Measurements from ENCODE around the gene E4F1.

E4F1 gene

DNA sequence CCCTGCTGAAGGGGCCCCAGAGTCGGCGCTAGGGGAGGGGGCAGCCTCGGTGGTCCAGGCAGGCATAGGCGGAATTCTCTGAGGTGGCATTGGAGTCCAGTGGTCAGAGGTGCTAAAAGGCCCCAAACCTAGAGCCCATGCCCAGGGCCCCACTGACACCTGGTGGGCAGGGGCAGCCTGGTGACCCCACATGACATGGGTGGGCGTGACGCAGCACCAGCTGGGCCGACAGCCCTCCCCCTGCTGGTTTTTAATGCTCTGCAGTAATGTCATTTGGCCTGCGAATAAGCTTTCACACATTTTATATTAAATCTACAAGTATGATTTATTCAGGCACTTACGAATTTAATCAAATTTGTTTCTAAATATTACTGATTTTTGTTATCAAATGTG, 46.7 kb downstream of the E4F1 start:
- DNase-seq (ENCODE audit: extremely low read depth in 1 of 2, low read depth in 1 of 2), result no peak

DNA sequence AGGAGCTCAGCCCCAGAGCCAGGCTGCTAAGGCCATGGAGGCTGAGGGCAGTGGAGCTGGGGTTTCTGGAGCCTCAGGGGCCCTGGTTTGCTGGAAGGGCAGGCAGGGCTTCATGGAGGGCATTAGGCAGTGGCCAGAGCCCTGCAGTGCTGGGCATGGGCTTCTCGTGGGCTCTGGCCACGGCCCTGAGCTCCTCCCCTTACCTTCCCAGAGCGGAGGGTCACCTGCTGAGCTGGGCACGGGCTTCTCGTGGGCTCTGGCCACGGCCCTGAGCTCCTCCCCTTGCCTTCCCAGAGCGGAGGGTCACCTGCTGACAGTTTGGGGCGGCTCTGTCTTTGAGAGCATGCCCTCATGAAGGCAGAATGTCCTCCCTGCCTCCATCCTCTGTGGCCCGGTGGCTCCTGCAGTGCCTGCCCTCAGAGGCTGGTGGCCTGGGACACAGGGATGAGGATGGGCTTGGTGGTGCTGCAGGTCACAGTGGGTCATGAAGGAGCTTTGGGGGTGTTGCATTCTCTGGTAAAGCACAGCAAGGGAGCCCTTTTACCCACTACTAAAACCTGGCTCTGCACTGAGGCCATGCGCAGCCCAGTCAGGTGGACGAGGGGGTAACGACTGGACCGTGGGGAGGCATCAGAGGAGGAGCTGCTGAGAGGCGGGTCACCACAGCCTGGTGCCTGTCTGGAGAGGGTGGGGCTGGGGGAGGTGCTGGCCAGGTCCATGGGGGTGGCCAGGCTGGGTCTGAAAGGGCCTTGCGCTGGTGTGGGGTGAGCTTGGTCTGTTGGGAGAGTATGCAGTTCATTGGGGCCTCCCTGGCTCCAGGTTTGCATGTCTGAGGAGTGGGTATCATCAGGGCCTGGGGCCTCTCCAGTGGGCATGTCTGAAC, 47.4 kb downstream of the E4F1 start:
- no peak for DNase-seq (ENCODE audit: extremely low read depth in 1 of 2, low read depth in 1 of 2)

DNA sequence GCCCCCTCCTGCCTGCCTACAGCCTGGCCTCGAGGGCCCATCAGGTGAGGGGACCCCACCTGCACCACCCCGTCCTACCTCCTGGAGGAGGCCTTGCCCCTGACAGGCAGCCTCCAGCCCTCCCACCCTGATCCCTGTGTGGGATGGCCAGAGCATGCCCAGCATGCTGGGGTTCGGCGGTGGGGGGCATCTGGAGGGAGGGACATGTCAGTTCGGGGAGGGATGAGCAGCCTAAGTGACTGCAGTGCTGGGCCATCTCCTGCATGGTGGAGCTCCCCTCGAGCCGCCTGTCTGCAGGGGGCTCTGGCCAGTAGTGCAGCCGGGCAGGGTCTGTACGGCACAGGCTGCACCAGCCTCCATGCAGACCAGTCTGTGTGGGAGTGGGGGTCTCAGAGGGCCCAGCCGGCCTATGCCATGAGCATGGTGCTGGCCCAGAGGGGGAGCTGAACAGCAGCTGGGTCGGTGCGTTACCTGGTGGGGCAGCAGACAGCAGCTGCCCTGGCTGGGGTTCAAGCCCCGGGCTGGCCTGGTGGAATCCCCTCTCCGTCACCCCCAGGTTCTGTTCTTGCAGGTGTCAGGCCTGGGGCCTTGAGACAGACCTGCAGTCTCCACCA, 48.6 kb downstream of the E4F1 start:
- DNase-seq (ENCODE audit: extremely low read depth in 1 of 2, low read depth in 1 of 2), result no peak

DNA sequence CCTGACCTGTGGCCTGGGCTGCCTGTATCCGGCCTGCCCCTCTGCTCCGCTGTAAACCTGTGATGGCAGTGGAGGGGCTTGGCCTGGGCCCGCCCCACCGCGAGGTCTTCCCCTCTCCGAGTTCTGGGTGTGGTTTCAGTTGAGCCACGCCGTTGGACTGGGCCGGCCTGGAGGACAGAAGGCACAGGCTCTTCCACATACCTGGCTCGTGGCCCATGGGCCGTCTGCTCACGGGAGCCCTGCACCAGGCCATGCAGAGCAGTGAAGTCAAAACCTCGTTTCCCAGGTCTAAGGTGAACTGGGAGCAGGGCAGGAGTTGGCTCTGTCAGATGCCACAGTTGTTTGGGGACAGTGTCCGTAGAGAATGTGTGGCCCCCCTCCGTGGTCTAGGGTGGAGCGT, 50.1 kb downstream of the E4F1 start:
- no peak for DNase-seq (ENCODE audit: extremely low read depth in 1 of 2, low read depth in 1 of 2)

DNA sequence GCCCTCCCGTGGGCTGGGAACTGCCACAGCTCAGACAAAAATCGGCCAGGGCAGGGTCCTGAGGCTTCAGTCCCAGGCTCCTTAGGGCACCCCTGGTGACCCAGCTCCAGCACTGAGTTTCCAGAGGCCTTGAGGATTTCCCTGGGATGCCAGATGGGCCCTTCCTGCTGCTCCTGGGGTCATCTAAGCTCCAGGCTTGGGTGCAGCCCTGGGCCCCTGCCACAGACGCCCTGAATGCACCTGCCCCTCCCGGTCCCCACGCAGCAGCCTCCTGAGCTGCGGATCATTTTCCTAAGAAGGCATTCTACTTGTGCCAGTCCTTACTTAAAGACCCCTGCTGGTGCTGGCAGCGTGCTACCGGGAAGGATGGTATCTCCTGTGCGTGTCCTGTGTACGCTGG, 50.5 kb downstream of the E4F1 start:
- no peak for DNase-seq (ENCODE audit: extremely low read depth in 1 of 2, low read depth in 1 of 2)

DNA sequence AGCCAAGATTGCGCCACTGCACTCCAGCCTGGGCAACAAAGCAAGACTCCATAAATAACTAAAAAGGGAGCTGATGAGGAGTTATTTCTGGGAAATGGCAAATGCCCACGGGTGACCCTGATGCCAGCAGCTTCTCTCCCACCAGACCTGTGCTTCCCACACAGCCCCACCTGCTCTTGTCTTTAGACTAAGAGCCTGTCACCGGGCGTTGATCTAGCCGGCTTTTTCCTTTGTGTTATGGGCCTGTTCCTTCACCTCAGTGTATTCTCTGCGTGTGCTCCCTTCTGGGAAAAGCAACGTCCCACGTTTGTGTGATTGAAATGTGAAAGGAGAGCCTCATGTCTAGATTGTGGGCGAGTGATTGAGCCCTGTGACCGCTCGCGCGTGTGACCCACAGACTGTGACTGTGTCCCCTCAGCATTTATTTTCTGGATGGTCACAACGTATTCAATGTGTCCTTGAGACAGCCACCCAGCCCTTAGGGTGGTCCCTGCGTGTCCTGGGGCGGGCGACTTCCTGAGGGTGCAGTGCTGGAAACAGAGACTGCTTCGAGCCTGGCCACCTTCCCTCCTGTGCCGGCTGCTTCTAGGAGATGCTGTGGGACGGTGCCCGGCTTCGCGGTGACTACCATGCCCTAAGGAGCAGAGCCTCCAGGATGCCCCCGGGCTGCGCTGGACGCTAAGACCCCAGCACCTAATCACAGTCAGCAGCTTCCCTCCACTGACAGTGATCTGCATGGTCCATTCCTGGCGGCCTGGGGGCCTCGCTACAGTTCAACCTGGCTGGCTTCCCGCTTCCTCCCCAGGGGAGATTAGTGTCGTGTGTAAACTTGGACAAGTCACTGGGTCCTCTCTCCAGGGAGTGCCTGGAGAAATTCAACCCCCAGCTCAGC, 52.3 kb downstream of the E4F1 start:
- no peak for DNase-seq (ENCODE audit: extremely low read depth in 1 of 2, low read depth in 1 of 2)

DNA sequence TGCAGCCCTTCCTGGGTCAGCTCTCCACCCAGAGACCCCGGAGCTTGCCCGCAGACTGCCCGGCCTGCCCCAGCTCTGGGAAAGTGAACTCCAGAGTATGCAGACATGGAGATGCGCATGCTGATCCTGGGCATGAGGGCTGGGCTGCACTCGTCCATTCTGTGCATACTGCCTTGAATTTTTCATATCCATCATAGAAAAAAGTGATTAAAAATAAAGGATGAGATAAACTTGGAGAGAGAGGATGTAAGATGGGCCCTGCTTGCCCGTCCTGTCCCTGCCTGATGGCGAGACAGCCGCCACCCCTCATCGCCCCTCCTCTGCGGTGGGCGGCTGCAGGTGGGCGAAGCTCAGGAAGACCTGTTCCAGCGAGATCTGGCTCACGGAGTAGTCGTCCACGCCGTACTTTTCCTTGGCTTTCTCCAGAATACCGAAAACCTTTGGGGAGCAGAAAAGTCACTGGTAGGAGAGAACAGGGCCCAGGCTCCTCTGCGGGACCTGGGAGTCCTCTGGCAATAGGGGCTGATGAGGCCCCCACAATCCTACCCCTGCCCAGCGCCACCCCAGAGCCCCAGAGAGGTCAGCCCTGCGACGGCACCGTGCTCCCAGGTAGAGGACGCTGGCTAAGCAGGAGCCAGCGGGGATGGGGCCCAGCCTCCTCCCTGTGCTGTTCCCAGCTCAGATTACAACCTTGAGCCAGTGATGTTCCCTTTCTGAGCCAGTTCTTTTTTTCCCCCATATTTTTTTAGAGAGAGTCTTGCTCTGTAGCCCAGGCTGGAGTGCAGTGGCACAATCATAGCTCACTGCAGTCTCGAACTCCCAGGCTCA, 53.2 kb downstream of the E4F1 start:
- no peak for DNase-seq (ENCODE audit: extremely low read depth in 1 of 2, low read depth in 1 of 2)

DNA sequence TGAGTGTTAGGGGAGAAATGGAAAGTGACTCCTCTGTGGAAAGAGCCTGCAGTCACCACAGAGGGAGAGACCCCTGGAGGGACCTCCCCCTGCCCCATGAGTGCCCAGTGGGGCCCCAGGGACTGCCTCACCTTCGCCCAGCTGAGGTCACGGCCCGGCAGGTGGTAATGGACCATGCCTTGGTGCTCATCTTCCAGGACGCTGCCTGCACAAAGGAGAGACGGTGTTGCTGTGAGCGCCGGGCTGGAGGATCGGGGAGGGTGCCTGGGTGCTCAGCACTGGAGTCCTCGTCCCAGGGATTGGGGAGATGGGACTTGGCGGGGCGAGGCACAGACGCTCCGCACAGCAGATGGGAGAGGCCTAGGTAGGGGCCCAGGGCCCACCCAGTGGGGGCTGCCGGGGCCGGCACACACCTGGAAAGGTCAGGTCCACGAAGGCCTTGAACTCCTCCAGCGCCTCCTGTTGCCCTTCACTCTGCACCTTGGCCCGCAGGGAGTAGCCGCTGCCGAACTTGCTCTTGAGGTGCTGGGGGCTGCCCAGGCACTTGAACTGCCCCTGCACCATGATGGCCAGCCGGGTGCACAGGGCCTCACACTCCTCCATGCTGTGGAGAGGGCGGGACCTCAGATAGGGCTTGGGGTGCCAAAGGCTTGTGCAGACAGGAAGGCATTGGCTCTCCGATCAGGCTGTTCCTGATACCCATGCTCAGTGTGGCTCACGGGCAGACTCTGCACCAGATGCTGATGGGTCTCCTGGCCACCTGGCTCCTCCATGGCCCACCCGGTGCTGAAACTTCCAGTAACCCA, 54.3 kb downstream of the E4F1 start:
- DNase-seq (ENCODE audit: extremely low read depth in 1 of 2, low read depth in 1 of 2), result no peak

DNA sequence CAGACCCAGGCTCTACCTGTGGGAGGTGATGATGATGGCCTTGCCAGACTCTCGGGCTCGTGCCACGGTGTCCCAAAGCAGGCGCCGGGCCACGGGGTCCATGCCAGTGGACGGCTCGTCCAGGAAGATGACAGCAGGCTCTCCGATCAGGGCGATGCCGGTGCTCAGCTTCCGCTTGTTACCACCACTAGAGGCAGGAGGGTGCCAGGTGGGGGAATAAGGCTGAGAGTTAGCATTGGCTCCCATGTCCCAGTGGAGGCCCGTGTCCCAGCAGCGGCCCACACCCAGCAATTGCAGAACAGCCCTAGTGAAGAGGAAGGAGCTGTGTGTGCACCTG, 54.8 kb downstream of the E4F1 start:
- DNase-seq (ENCODE audit: extremely low read depth in 1 of 2, low read depth in 1 of 2), result no peak

DNA sequence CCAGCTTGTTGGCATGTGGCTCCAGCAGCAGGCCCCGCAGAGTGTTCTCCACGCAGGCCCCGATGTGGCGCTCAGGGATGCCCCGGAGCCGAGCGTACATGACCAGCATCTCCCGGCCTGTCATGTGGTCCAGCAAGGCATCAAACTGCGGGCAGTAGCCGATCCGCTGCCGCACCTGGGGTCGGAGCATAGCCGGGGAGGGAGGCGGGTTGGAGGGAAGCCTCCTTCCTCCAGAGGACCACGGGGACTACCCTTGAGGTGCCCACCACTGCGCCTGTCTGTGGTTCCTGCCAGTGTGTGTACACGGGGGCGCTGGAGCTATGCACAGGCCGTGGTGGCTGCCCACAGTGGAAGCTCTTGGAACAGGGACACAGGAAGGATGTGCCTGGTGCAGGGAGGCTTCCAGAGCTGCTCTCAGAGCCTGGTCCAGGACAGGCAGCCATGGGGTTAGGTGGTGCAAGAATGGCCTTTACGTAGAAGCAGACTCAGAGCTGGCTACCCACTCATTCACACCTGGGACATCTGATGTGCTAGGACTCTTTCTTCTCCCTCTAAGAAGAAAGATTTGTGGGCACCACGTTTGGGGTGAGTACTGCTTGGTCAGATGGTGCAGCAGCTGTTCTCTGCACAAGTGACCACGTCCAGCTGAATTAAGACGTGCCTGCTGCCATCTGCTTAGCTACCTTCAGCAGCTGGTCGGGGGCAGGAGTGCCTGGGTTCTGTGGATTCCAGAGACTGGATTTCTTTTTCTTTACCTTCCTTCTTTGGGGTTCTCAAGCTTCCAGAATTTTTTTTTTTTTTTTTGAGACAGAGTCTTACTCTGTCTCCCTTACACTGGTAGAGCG, 55.8 kb downstream of the E4F1 start:
- DNase-seq (ENCODE audit: extremely low read depth in 1 of 2, low read depth in 1 of 2), result no peak

DNA sequence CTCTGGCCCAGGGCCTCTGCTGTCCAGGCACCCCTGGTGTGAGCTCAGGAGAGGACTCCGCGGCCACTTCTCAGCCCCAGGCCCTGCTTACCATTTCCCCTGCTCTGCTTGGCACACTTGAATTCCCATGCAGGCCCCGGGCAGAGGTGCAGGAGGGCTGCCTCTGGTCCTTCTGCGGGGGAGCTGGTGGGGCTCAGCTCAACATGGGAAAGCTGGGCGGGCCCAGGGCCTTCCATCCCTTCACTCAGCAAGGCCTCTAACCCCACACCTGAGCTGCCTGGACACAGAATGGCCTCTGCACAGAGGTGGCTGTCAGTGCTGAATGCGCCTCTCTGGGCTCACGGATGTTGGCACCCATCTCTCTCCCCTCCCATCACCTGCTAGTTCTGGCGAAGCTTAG, 57.1 kb downstream of the E4F1 start:
- no peak for DNase-seq (ENCODE audit: extremely low read depth in 1 of 2, low read depth in 1 of 2)

DNA sequence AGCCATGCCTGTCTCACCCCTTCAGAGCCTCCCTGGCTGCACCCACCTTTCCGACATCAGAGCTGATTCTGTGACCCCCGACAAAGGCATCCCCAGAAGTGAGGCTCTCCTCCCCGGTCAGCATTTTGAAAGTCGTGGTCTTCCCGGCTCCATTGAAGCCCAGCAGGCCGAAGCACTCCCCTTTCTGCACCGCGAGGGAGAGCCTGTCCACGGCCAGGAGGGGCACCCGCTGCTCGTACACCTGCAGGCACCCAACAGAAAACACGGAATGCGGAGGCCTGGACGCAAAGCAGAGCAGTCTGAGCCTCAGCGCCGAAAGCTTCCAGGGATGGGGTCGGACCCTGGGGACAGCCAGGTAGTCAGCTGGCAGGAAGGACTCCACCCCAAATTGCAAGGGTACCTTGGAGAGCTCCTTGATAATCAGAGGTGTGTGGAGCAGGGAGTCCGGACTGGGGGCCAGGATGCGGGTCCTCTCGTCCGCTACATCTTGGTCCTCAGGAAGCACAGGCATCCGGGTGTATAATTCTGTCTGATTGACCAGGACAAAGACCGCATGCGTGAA, 57.7 kb downstream of the E4F1 start:
- no peak for DNase-seq (ENCODE audit: extremely low read depth in 1 of 2, low read depth in 1 of 2)

DNA sequence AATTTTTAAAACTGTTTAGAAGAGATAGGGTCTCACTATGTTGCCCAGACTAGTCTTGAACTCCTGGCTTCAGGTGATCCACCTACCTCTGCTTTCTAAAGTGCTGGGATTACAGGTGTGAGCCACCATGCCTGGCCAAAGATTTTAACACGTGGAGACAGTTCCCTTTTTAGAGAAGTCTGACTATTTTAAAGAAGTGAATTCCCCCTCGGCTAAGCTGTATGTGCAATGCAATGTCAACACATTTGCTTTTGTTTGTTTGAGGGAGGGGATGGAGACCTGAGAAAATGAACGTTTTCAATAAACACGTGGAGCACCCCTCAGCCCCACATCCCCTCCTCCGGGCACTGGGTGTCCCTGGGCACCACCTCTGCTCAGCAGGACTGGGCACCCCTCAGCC, 58.9 kb downstream of the E4F1 start:
- no peak for DNase-seq (ENCODE audit: extremely low read depth in 1 of 2, low read depth in 1 of 2)

DNA sequence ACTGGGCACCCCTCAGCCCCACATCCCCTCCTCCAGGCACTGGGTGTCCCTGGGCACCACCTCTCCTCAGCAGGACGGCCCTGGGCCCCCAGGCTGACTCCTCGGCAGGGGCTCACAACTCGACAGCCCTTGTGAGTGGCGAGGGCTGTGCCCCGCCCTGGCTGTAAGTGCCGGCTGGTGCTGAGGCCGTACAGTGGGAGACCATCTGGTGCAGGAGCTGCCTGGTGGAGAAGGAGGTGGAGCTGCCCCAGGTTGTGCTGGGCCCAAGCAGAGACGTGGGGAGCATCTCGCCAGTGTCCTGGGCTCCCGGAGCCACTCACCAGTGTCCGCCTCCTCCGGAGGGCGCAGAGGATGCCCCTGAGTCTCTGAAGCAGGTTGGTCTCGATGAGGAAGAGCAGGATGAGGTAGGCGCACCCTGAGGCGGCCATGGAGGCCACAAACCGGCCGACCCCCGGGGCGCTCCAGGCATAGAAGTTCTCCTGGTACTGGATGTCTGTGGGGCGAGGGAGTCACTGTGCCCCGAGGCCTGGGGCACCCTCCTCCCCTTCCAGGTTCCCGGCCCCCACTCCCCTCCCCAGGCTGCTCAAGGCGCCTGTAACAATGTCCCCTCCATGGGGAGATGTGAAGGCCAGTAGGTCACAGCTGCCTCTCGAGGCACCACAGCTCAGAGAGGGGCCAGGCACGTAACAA, 59.6 kb downstream of the E4F1 start:
- no peak for DNase-seq (ENCODE audit: extremely low read depth in 1 of 2, low read depth in 1 of 2)

DNA sequence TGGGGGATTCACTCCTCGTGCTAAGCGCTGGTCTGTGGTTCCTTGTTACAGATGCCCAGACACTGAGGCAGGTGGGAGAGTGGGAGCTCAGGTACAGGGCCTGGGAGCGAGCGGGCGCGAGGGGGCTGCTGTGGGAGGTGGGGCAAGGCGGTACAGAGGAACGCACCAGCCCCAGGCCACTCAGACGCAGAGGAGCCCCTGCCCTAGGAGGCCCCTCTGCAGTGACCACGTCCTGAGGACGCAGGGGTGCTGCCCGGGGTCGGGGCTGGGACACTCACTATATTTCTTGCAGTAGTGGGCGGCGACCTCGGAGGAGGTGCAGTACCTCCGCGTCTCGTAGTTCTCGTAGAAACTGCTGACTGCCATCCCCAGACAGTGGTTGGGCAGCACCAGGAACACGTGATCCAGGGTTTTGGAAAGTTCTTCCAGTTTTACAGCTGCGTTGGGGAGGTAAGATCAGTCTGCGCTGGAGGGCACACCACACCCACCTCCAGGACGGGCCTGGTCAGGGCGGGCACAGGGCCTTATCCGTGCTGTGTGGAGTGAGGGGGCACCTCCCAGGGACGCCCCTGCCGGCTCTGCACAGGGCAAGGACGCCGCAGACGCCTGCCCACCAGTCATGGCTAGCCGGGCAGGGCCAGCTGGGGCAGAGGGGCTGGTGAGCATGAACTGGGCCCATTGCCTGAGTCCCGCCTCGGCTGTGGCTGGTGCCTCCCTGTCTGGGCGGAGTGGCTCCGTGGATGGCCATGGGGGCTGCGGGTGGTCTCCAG, 60.8 kb downstream of the E4F1 start:
- DNase-seq (ENCODE audit: extremely low read depth in 1 of 2, low read depth in 1 of 2), result no peak

DNA sequence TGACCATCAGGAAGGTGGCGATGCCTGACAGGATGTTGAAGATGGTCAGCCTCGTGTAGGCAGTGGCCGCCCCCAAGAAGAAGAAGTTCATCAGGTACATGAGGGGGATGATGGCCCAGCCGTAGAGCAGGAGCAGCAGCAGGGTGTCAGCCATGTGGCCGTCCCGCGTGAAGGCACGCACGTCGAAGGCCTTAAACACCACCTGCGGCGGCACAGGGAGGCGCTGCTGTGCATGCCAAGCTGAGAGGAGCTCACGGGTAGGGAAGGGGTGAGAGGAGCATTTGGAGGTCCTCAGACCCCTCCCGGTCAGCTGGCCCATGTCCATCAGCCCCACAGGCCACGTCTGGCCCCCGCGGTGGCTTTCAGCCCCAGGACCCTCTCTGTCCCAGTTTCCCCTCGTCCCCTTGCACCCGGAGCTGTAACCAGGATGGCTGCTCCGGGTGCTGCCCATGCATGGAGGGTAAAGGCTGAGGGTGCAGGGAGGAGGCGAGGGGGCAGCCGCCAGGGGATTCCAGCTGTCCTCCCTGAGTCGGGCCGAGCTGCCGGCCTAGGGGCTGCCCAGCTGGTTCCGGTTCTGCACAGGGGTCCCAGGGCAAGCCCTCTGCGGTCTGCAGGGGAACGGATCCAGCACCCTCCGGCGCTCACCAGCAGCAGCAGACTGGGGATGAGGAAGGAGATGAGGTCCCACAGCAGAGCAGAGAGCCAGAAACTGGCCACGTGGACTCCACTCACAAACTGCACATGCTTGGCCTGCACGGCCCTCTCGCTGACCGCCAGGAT, 61.6 kb downstream of the E4F1 start:
- no peak for DNase-seq (ENCODE audit: extremely low read depth in 1 of 2, low read depth in 1 of 2)

Measured in activated CD8-positive, alpha-beta memory T cell treated with anti-CD3 and anti-CD28 coated beads for 1 hour (primary cell).